ENCODE results near the gene SLC13A4. TPM values are rescaled to one million over a fixed set of nuclear protein-coding genes. Genes with fewer than 3 reads are reported as not detected.

The SLC13A4 gene
- total and polyA plus RNA-seq, 3 experiments from 2014 or later = not detected

DNA sequence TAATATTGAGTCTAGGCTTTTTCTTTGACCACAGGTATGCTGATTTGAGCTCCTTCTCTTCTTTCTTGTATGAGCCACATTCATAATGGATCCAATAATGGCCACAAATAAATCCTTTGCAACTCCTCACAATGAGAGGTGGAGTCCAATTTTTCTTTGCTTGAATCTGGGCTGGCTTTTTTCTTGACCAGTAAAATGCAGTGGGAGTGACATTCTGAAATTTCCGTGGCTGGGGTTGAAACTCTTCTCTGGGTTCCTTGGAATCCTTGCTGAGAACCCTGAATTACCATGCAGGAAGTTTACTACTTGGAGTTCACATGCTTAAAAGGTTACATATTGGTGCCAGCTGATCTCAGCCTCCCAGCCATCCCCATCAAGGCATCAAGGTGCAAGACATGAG, 43.1 kb upstream of the SLC13A4 start:
- Mint-ChIP-seq H3K27ac (no peak overlapping the region), H3K27me3 (peaks cover 3 to 34% of the 10 kb centered on the region in 2 donors), H3K4me3 (no peak overlapping the region), H3K9me3 (peaks cover 0 to 1% (median 0%) of the 10 kb centered on the region in 5 donors), H3K36me3 (peaks cover 0 to 2% (median 0%) of the 10 kb centered on the region in 3 donors), H3K4me1 (no peaks in the 10 kb centered on the region)
- DNase-seq = no peak
- no peaks in the 10 kb centered on the region for H3K27me3 ChIP-seq (ENCODE audit: insufficient read depth, low read length, poor library complexity, severe bottlenecking)
- H3K9me3 ChIP-seq (ENCODE audit: low read length) = no peaks in the 10 kb centered on the region
- POLR2A ChIA-PET = no interaction called here
- H3K4me1 ChIP-seq (ENCODE audit: insufficient read depth, low read length) = no peaks in the 10 kb centered on the region
- no peak overlapping the region for H3K4me3 ChIP-seq (ENCODE audit: low read length)
- H3K27ac ChIP-seq (ENCODE audit: low read depth, low read length) = no peak overlapping the region
- H3K36me3 ChIP-seq (ENCODE audit: insufficient read depth, low read length) = no peaks in the 10 kb centered on the region
- CTCF ChIA-PET = no interaction called here

DNA sequence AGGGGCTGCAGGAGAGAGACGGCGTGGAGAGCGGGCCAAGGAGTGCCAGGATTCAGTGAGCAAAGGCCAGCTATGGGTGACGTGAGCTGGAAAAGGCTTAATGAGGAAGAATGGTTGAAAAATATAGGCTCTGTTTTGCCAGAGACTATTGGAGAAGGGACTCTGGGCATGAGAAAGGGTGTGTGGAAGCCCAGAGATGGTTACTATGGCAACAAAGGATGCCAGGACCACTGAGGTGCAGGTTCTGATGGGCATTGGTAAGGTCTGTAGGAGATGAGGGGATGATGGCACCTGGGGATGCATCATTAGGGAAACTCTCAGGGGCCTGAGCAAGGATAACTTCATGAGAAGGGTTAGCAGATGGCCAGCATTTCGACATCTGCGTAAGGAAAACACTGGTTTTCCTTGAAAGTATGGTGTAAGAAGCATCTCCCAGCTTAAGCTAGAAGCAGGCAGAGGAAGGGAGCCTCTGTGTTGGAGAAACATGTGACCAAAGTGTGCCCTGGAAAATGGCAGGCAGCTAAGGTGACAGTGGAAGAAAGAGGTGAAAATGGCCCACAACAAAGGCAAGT, 42.2 kb upstream of the SLC13A4 start:
- no peak overlapping the region for H3K27ac ChIP-seq (ENCODE audit: low read depth, low read length)
- Mint-ChIP-seq H3K27me3 (peaks cover 1 to 35% of the 10 kb centered on the region in 2 donors), H3K9me3 (peaks cover 0 to 1% (median 0%) of the 10 kb centered on the region in 5 donors), H3K27ac (no peak overlapping the region), H3K36me3 (peaks cover 0 to 2% (median 0%) of the 10 kb centered on the region in 3 donors), H3K4me1 (no peaks in the 10 kb centered on the region), H3K4me3 (no peak overlapping the region)
- no peaks in the 10 kb centered on the region for H3K4me1 ChIP-seq (ENCODE audit: insufficient read depth, low read length)
- no peaks in the 10 kb centered on the region for H3K9me3 ChIP-seq (ENCODE audit: low read length)
- DNase-seq = no peak
- no peaks in the 10 kb centered on the region for H3K27me3 ChIP-seq (ENCODE audit: insufficient read depth, low read length, poor library complexity, severe bottlenecking)
- POLR2A ChIA-PET = no interaction called here
- no peak overlapping the region for H3K4me3 ChIP-seq (ENCODE audit: low read length)
- CTCF ChIA-PET = no interaction called here
- no peaks in the 10 kb centered on the region for H3K36me3 ChIP-seq (ENCODE audit: insufficient read depth, low read length)

DNA sequence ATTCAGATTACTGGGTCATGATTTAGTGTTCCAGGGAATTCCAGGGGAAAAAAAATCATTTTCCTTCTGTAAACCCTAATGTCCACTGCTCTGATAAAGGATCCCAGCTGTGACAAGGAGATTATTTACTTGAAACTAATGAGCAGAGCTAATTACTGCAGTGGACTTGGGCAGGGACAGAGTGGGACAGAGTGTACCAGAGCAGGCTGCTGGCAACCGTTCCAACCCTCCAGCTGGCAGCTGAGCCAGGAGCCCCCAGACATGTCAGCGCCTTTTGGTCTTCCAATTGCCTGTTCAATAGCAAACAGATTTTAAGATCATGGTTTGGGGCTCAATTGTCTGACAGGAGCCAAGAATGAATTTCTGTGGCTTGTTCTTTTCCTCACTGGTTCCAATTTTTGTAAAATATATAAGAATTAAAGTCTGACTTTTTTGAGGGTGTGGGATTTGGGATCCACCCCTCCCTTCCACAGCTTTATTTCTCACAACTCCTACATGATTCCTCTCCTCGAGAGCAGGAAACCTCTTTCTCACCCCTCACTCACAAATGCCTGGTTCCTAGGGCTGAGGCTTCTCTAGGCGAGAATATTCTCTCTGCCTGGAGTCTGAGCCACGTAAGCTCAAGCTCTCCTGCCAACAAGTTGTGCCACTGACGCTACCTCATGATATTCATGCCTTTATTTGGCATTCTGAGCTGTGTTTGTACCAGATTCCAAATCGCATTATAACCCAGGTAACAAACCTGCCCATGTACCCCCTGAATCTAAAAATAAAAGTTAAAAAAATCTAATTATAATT, 41.2 kb upstream of the SLC13A4 start:
- no peak for DNase-seq
- H3K4me1 Mint-ChIP-seq = no peaks in the 10 kb centered on the region
- CTCF ChIA-PET = no interaction called here

DNA sequence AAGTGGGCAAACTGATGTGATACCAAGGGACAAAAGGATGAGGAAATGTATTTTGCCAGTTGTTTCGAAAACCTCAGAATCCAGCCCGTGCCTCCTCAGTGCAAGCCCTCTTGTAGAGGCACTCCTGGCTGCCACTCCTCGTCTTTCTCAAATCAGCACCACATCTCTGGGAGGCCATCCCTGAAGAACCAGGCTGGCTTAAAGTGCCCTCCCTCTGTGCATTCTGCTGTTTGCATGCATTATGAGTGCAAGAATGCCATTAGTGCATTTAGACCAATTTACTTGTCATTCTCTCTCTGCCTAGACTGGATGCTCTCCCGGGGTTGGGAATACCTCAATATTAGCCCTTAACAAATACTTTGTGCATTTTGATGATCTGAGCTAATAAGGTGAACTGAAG, 40.5 kb upstream of the SLC13A4 start:
- ChIA-PET POLR2A (no interaction called here), CTCF (no interaction called here)
- no peak overlapping the region for H3K27ac ChIP-seq (ENCODE audit: low read depth, low read length)
- no peaks in the 10 kb centered on the region for H3K36me3 ChIP-seq (ENCODE audit: insufficient read depth, low read length)
- H3K4me3 Mint-ChIP-seq = no peak overlapping the region
- peaks cover 1 to 42% of the 10 kb centered on the region in 2 donors for H3K27me3 Mint-ChIP-seq
- no peaks in the 10 kb centered on the region for H3K9me3 ChIP-seq (ENCODE audit: low read length)
- H3K4me1 ChIP-seq (ENCODE audit: insufficient read depth, low read length) = no peaks in the 10 kb centered on the region
- H3K4me3 ChIP-seq (ENCODE audit: low read length) = no peak overlapping the region
- DNase-seq = no peak
- peaks cover 0 to 4% (median 1%) of the 10 kb centered on the region in 5 donors for H3K9me3 Mint-ChIP-seq
- no peaks in the 10 kb centered on the region for H3K27me3 ChIP-seq (ENCODE audit: insufficient read depth, low read length, poor library complexity, severe bottlenecking)
- no peak overlapping the region for H3K27ac Mint-ChIP-seq
- H3K36me3 Mint-ChIP-seq = no peaks in the 10 kb centered on the region
- no peaks in the 10 kb centered on the region for H3K4me1 Mint-ChIP-seq

More for the DNA sequence above, 41.2 kb upstream of the SLC13A4 start:
- H3K27ac Mint-ChIP-seq = no peak overlapping the region
- Histone ChIP-seq H3K4me1 (ENCODE audit: insufficient read depth, low read length) (no peaks in the 10 kb centered on the region), H3K27ac (ENCODE audit: low read depth, low read length) (no peak overlapping the region), H3K4me3 (ENCODE audit: low read length) (no peak overlapping the region), H3K36me3 (ENCODE audit: insufficient read depth, low read length) (no peaks in the 10 kb centered on the region), H3K9me3 (ENCODE audit: low read length) (no peaks in the 10 kb centered on the region), H3K27me3 (ENCODE audit: insufficient read depth, low read length, poor library complexity, severe bottlenecking) (no peaks in the 10 kb centered on the region)
- no peaks in the 10 kb centered on the region for H3K36me3 Mint-ChIP-seq
- H3K9me3 Mint-ChIP-seq = peaks cover 0 to 2% (median 0%) of the 10 kb centered on the region in 5 donors
- H3K27me3 Mint-ChIP-seq = peaks cover 1 to 38% of the 10 kb centered on the region in 2 donors
- no peak overlapping the region for H3K4me3 Mint-ChIP-seq
- POLR2A ChIA-PET = no interaction called here

DNA sequence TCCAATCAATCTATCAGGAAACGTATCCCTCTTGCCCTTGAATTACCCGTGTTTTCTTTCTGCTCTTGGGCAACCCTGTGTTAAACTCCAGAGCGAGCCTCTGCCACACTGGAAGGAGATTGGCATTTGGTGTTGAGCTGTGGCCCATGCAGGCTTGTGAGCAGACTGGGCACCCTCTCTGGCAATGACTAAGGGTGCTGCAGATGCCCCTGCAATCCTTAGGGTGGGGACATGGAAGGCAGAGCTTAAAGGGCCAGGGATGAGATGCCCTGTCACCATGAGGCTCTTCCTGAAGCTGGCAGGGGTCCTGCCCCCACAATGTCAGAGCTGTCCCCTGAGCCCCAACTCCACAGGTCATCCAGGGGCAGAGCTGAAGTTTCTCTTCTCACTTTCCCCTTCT, 40.1 kb upstream of the SLC13A4 start:
- DNase-seq = no peak
- H3K36me3 ChIP-seq (ENCODE audit: insufficient read depth, low read length) = no peaks in the 10 kb centered on the region
- no peak overlapping the region for H3K4me3 Mint-ChIP-seq
- no peaks in the 10 kb centered on the region for H3K4me1 Mint-ChIP-seq
- H3K27me3 ChIP-seq (ENCODE audit: insufficient read depth, low read length, poor library complexity, severe bottlenecking) = no peaks in the 10 kb centered on the region
- no peak overlapping the region for H3K4me3 ChIP-seq (ENCODE audit: low read length)
- peaks cover 1 to 43% of the 10 kb centered on the region in 2 donors for H3K27me3 Mint-ChIP-seq
- ChIA-PET CTCF (no interaction called here), POLR2A (no interaction called here)
- H3K27ac ChIP-seq (ENCODE audit: low read depth, low read length) = no peak overlapping the region
- no peaks in the 10 kb centered on the region for H3K4me1 ChIP-seq (ENCODE audit: insufficient read depth, low read length)
- no peaks in the 10 kb centered on the region for H3K36me3 Mint-ChIP-seq
- no peaks in the 10 kb centered on the region for H3K9me3 ChIP-seq (ENCODE audit: low read length)
- no peak overlapping the region for H3K27ac Mint-ChIP-seq
- peaks cover 0 to 4% (median 1%) of the 10 kb centered on the region in 5 donors for H3K9me3 Mint-ChIP-seq

DNA sequence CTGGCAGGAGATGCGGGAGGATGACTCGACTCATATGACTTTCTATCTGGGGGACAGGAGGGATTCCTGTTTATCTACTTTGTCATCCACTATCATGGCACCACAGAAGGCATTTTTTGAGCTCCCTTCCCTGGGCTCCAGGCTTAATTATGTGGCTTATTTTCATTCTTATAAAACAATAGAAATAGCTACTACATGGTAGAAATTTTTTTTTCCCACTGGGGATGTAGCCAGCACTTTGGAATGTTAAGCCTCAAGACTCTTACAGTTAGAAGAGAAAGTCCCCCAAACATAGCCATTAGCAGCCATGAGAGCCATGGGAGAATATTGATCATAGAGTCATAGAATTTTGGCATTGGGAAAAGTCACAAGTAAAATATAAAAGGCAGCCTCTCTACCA, 35.3 kb upstream of the SLC13A4 start:
- CTCF ChIA-PET = no interaction called here
- H3K4me1 ChIP-seq (ENCODE audit: insufficient read depth, low read length) = no peaks in the 10 kb centered on the region

DNA sequence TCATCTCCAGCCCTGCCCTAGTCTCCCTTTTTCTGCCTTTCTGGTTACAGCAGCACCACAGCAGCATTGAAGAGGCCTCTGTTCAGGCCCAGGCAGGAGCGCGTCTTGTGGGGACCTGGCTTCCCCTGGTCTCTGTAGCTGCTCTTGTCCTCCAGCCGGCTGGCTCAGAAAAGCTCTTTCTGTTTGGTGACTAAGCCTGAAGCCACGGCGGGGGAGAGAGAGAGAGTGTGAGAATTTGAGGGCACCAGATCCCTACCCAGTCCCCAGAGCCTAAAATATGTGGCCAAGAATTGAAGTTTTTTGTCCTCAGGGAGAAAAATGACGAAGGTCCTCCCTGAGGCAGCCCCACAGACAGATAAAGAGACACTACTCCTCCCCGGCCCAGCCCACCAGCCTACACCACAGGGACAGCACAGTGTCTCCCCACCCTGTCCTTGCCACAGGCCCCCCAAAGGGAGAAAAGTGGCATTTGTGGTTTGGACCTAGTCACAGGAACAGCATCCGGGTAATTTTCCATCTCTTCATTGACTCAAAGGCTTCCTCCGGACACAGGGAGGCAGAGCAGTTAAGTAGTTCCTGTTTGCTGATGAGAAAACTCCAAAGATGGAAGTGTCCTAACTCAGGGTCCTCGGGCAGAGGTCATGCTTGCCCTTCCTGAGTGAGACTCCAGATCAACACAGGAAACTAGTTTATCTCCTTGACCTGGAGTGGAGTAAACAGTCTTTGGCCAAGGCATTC, 33.9 kb upstream of the SLC13A4 start:
- Mint-ChIP-seq H3K36me3 (no peaks in the 10 kb centered on the region), H3K4me3 (no peak overlapping the region), H3K4me1 (no peaks in the 10 kb centered on the region), H3K27me3 (peaks cover 15 to 64% of the 10 kb centered on the region in 2 donors), H3K27ac (no peak overlapping the region), H3K9me3 (peaks cover 0 to 5% (median 2%) of the 10 kb centered on the region in 5 donors)
- Histone ChIP-seq H3K27ac (ENCODE audit: low read depth, low read length) (no peak overlapping the region), H3K36me3 (ENCODE audit: insufficient read depth, low read length) (no peaks in the 10 kb centered on the region), H3K27me3 (ENCODE audit: insufficient read depth, low read length, poor library complexity, severe bottlenecking) (no peaks in the 10 kb centered on the region), H3K4me1 (ENCODE audit: insufficient read depth, low read length) (no peaks in the 10 kb centered on the region), H3K9me3 (ENCODE audit: low read length) (no peaks in the 10 kb centered on the region), H3K4me3 (ENCODE audit: low read length) (no peak overlapping the region)
- ChIA-PET POLR2A (no interaction called here), CTCF (no interaction called here)
- DNase-seq = no peak

More for the DNA sequence above, 35.3 kb upstream of the SLC13A4 start:
- H3K27ac ChIP-seq (ENCODE audit: low read depth, low read length) = no peak overlapping the region
- Mint-ChIP-seq H3K27ac (no peak overlapping the region), H3K4me3 (no peak overlapping the region), H3K9me3 (peaks cover 0 to 4% (median 1%) of the 10 kb centered on the region in 5 donors), H3K4me1 (no peaks in the 10 kb centered on the region), H3K27me3 (peaks cover 11 to 65% of the 10 kb centered on the region in 2 donors), H3K36me3 (no peaks in the 10 kb centered on the region)
- H3K27me3 ChIP-seq (ENCODE audit: insufficient read depth, low read length, poor library complexity, severe bottlenecking) = no peaks in the 10 kb centered on the region
- no peak overlapping the region for H3K4me3 ChIP-seq (ENCODE audit: low read length)
- no peaks in the 10 kb centered on the region for H3K9me3 ChIP-seq (ENCODE audit: low read length)
- no peak for DNase-seq
- H3K36me3 ChIP-seq (ENCODE audit: insufficient read depth, low read length) = no peaks in the 10 kb centered on the region
- POLR2A ChIA-PET = no interaction called here

DNA sequence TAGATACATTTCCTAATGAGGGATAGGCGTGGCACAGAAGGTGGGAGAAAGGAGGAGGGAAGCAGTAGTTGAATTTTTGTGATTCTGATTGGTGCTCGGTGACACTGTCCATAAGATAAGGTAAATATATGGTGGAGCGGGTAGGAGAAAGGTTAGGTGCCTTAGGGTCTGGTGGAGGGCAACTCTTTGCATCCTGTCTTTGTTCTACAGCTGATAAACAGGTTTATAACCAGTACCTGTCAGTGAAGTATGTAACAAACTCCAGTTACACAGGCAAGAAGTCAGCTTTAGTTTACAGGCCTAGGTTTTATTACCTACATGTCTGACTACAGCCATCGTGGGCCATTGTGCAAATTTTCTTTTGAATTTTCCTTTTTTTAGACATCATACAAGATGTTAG, 31.5 kb upstream of the SLC13A4 start:
- no peak overlapping the region for H3K4me3 Mint-ChIP-seq
- H3K36me3 Mint-ChIP-seq = no peaks in the 10 kb centered on the region
- H3K4me1 ChIP-seq (ENCODE audit: insufficient read depth, low read length) = no peaks in the 10 kb centered on the region
- H3K4me3 ChIP-seq (ENCODE audit: low read length) = no peak overlapping the region
- H3K27me3 ChIP-seq (ENCODE audit: insufficient read depth, low read length, poor library complexity, severe bottlenecking) = no peaks in the 10 kb centered on the region
- H3K27me3 Mint-ChIP-seq = peaks cover 19 to 60% of the 10 kb centered on the region in 2 donors
- no peak overlapping the region for H3K27ac ChIP-seq (ENCODE audit: low read depth, low read length)
- H3K9me3 ChIP-seq (ENCODE audit: low read length) = no peaks in the 10 kb centered on the region
- H3K4me1 Mint-ChIP-seq = no peaks in the 10 kb centered on the region
- CTCF ChIA-PET = no interaction called here
- peaks cover 0 to 6% (median 2%) of the 10 kb centered on the region in 5 donors for H3K9me3 Mint-ChIP-seq
- no peak for DNase-seq
- no peak overlapping the region for H3K27ac Mint-ChIP-seq
- H3K36me3 ChIP-seq (ENCODE audit: insufficient read depth, low read length) = no peaks in the 10 kb centered on the region
- POLR2A ChIA-PET = no interaction called here
